Parietal lobe (tissue), 2 donors: ENCODE measurements around the gene ILRUN. TPM values are rescaled to one million over a fixed set of nuclear protein-coding genes. Genes with fewer than 3 reads are reported as not detected.

ENCODE experiments used
- small RNA-seq: library from RNA; depleted of rRNA; stranded (forward); fragments of <200 nt; gene quantifications from one replicate; pipeline ENCODE3, GENCODE V24; 2014; ENCODE audit warnings: low replicate concordance
- total RNA-seq: library from RNA; depleted of rRNA; stranded (reverse); fragments of >200 nt; gene quantifications from one replicate; pipeline ENCODE4 v1.2.3, GENCODE V29; 2014

The ILRUN gene
- 22.2 TPM for total RNA-seq

GRCh38 chr6:34696739-34697543 is at the start of gene ILRUN:
Gene ILRUN (minus strand): TSS chr6:34696767. CDS start chr6:34696603, 164 bp downstream.

Small RNAs within 50 kb of the gene (small RNA-seq; reads per million reads assigned to genes)
- not detected for gene RN7SL200P

Other genes with a start within 250 kb of the ILRUN start
- 4.1 TPM for gene PACSIN1, start 230.7 kb downstream of the ILRUN start, total RNA-seq
- not detected for gene SPDEF, start 140.4 kb downstream of the ILRUN start, total RNA-seq
- 31.3 TPM for gene SNRPC, start 60.7 kb upstream of the ILRUN start, total RNA-seq
- 12.2 TPM for gene BLTP3A, start 95.3 kb upstream of the ILRUN start, total RNA-seq
- gene TAF11, start 191.3 kb upstream of the ILRUN start, total RNA-seq: 26.9 TPM
- 21.3 TPM for gene ANKS1A, start 192.5 kb upstream of the ILRUN start, total RNA-seq